ENCODE results near the gene ADGRV1.
"Not testable (repeated sequence)": the region's sequence is repeated elsewhere in the genome, so short reads cannot be mapped to it uniquely, and the experiment has no call there.

Gene ADGRV1

DNA sequence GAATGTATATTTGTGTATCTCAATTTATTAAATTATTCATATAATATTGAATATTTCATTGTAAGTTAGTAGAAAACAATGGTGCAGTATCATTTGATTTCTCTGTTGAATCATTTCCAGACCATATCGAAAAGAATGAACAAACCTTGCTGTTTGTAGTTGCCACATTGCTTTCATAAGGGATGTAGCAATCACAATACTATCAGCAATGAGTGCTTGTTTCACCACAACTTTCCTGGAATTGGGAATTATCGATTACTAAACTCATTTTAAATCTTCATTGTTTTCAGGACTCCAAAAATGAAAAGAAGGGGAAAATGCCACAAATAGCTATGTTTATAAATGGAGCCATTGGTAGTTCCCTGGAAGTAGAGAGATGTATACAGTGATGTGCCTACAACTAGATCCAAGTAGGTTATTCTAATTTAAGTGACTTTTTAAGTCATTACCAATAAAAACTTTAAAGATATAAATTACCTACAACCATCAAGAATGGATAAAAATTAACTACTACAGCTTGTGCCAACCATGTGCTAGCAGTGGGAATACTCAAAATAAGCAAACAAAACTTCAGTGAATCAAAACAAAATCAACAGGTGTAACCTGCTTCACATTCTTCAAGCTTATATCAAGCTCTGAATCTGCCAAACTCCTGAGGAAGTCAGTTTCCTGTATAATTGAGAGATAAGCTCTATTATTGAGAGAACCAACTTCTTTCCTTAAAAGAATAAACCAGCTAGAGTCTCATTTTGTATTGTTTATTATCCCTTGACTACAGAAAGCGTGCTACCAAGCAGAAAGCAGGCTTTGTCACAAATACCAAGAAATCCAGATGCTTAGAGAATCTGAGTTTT is 358.6 kb downstream of the ADGRV1 start:
- H3K27me3 ChIP-seq (replicated peaks; ENCODE audit: control insufficient read depth, insufficient read depth, low read length) = no peaks in the 10 kb centered on the region
- DNase-seq (ENCODE audit: low read depth) = no peak
- no peak overlapping the region for H3K9ac ChIP-seq (ENCODE audit: low read length)
- no peaks in the 10 kb centered on the region for H3K9me3 ChIP-seq (ENCODE audit: control insufficient read depth, low read length)
- H3K4me3 ChIP-seq (ENCODE audit: low read length) = no peak overlapping the region
- H3K4me1 ChIP-seq (ENCODE audit: control insufficient read depth, insufficient read depth, low read length) = no peaks in the 10 kb centered on the region
- no peaks in the 10 kb centered on the region for H3K36me3 ChIP-seq (ENCODE audit: control insufficient read depth, insufficient read depth, low read length, severe bottlenecking)

DNA sequence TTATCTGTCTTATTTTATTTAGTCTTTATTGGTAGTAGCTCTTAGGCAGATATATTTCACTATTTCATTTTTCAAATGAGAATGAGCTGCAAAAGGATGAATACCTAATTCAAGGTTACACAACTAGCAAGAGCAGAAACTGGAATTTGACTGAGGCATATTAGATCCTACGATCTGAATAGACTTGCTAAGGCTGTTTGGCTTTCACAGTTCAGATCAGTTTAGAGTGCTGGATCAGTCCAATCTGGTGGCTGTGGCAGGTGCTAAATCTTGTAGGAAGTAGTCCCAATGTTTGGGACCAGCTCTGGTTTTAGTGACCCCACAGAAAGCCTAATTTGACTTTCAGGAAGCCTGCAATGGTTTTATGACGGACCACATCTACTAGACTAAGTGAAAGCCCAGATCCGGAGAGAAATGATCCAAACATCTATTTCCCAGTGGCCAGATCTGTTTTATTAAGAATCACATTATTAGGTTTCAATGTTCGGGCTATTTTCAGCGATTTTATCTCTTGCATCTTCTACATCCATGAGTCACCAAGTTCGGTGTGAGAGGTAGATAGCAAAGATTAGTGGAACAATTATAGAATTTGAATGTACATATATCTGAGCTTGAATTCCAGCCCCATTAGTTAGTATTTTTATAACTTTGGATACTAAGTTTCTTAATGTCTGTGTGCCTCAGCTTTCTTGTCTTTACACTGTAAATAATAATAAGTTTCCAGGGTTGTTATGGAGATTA is 359.5 kb downstream of the ADGRV1 start:
- no peaks in the 10 kb centered on the region for H3K9me3 ChIP-seq (ENCODE audit: control insufficient read depth, low read length)
- H3K4me3 ChIP-seq (ENCODE audit: low read length) = no peak overlapping the region
- no peak overlapping the region for H3K9ac ChIP-seq (ENCODE audit: low read length)
- H3K4me1 ChIP-seq (ENCODE audit: control insufficient read depth, insufficient read depth, low read length) = no peaks in the 10 kb centered on the region
- no peak for DNase-seq (ENCODE audit: low read depth)
- no peaks in the 10 kb centered on the region for H3K27me3 ChIP-seq (replicated peaks; ENCODE audit: control insufficient read depth, insufficient read depth, low read length)
- H3K36me3 ChIP-seq (ENCODE audit: control insufficient read depth, insufficient read depth, low read length, severe bottlenecking) = no peaks in the 10 kb centered on the region

DNA sequence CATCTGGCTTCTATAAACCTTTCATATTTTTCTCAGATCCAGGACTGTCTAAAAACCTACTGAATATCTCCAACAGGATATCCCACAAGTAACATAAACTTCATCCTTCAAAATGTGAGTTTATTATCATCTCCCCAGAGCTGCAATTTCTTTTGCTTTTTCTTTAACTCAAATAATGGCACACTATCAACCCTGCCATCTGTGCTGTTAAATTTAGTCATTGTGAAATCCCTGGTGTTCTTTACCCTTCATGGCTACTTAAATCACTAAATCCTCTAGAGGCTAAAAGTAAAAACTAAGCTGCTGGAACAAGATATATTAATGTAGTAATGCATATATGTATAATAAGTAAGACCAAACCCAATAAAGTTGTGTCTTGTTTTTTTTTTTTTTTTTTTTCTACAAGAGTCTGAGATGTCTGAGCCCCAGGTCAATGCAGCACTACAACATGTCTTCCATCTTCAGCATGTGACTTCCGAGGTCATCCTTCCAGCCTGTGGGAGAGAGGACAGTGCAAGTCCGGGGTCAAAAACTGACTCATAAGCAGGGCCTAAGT is 362.9 kb downstream of the ADGRV1 start:
- H3K4me3 ChIP-seq (ENCODE audit: low read length) = no peak overlapping the region
- H3K9me3 ChIP-seq (ENCODE audit: control insufficient read depth, low read length) = no peaks in the 10 kb centered on the region
- H3K4me1 ChIP-seq (ENCODE audit: control insufficient read depth, insufficient read depth, low read length) = no peaks in the 10 kb centered on the region
- H3K36me3 ChIP-seq (ENCODE audit: control insufficient read depth, insufficient read depth, low read length, severe bottlenecking) = no peaks in the 10 kb centered on the region
- H3K9ac ChIP-seq (ENCODE audit: low read length) = no peak overlapping the region
- peak; percentile 19 for DNase-seq (ENCODE audit: low read depth)
- H3K27me3 ChIP-seq (replicated peaks; ENCODE audit: control insufficient read depth, insufficient read depth, low read length) = no peaks in the 10 kb centered on the region

DNA sequence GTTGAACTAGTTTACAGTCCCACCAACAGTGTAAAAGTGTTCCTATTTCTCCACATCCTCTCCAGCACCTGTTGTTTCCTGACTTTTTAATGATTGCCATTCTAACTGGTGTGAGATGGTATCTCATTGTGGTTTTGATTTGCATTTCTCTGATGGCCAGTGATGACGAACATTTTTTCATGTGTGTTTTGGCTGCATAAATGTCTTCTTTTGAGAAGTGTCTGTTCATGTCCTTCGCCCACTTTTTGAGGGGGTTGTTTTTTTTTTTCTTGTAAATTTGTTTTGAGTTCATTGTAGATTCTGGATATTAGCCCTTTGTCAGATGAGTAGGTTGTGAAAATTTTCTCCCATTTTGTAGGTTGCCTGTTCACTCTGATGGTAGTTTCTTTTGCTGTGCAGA is 365.6 kb downstream of the ADGRV1 start:
- not testable (repeated sequence) for H3K4me1 ChIP-seq (ENCODE audit: control insufficient read depth, insufficient read depth, low read length); H3K9ac ChIP-seq (ENCODE audit: low read length); H3K27me3 ChIP-seq (replicated peaks; ENCODE audit: control insufficient read depth, insufficient read depth, low read length); H3K36me3 ChIP-seq (ENCODE audit: control insufficient read depth, insufficient read depth, low read length, severe bottlenecking); H3K9me3 ChIP-seq (ENCODE audit: control insufficient read depth, low read length); DNase-seq (ENCODE audit: low read depth); H3K4me3 ChIP-seq (ENCODE audit: low read length)

DNA sequence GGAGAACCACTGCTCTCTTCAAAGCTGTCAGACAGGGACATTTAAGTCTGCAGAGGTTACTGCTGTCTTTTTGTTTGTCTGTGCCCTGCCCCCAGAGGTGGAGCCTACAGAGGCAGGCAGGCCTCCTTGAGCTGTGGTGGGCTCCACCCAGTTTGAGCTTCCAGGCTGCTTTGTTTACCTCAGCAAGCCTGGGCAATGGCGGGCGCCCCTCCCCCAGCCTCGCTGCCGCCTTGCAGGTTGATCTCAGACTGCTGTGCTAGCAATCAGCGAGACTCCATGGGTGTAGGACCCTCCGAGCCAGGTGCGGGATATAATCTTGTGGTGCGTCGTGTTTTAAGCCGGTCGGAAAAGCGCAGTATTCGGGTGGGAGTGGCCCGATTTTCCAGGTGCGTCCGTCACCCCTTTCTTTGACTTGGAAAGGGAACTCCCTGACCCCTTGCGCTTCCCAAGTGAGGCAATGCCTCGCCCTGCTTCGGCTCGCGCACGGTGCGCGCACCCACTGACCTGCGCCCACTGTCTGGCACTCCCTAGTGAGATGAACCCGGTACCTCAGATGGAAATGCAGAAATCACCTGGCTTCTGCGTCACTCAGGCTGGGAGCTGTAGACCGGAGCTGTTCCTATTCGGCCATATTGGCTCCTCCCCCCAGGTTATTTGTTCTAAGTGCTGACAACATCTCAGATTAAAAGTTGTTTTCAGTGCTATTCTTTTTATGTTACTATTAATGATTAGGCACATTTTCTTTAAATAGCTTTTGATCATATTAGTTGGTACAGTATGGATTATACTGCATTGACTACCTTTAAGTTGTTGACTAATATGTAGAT is 370.6 kb downstream of the ADGRV1 start:
- H3K4me1 ChIP-seq (ENCODE audit: control insufficient read depth, insufficient read depth, low read length); DNase-seq (ENCODE audit: low read depth); H3K4me3 ChIP-seq (ENCODE audit: low read length): not testable (repeated sequence)

DNA sequence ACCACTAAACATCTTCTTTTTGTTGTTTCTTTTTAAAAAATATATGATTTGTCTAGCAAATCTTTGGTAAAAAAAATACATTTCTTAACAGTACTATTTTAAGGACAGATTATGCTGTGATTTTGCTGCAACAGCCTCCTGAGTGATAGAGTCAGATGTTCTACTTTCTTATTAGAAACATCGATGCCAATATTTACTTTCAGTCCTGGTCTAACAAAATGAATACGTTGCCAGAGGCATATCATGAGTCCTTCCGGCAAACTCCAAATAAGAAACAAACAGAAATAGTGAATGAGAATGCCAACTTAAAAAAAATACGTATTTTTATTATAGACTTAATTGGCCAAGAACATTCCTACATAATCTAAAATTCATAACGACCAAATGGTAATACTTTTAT is 371.5 kb downstream of the ADGRV1 start:
- Histone ChIP-seq H3K36me3 (ENCODE audit: control insufficient read depth, insufficient read depth, low read length, severe bottlenecking) (no peaks in the 10 kb centered on the region), H3K4me3 (ENCODE audit: low read length) (no peak overlapping the region), H3K4me1 (ENCODE audit: control insufficient read depth, insufficient read depth, low read length) (peaks cover 6% of the 10 kb centered on the region), H3K9me3 (ENCODE audit: control insufficient read depth, low read length) (peaks cover 3% of the 10 kb centered on the region), H3K27me3 (replicated peaks; ENCODE audit: control insufficient read depth, insufficient read depth, low read length) (no peaks in the 10 kb centered on the region), H3K9ac (ENCODE audit: low read length) (no peak overlapping the region)
- DNase-seq (ENCODE audit: low read depth) = no peak

More for the DNA sequence above, 370.6 kb downstream of the ADGRV1 start:
- H3K36me3 ChIP-seq (ENCODE audit: control insufficient read depth, insufficient read depth, low read length, severe bottlenecking); H3K9me3 ChIP-seq (ENCODE audit: control insufficient read depth, low read length); H3K27me3 ChIP-seq (replicated peaks; ENCODE audit: control insufficient read depth, insufficient read depth, low read length); H3K9ac ChIP-seq (ENCODE audit: low read length): not testable (repeated sequence)

DNA sequence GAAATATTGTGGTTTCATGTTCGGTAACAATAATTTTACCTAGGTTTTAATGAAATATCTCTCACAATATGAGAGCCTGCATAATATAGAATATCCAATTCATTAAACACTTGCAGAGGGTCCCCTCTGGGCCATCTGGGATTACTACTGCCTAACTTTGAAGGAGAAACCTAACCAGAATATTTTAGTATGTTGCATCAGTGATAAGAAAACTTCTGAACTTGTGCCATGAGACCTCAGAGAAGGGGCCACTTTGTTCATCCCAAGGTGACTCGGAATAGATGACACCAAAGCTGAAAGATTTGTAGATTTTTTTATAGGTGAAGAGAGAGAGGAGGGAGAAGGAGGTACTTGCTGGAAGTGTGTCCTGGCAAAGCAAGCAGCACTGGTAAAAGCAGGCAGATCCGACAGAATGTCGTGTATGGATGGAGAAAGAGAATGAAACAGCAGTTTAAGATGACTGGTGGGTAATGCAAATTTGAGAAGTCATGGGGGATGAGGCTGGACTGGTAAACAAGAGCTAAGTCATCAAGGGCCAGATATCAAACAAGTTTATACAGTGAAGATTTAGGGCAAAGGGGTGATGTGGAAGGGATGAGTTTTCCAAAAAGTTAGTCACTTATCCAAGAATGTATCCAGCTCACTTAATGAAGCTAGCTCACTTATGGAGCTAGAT is 372.3 kb downstream of the ADGRV1 start:
- H3K9me3 ChIP-seq (ENCODE audit: control insufficient read depth, low read length) = peaks cover 3% of the 10 kb centered on the region
- no peaks in the 10 kb centered on the region for H3K36me3 ChIP-seq (ENCODE audit: control insufficient read depth, insufficient read depth, low read length, severe bottlenecking)
- no peak overlapping the region for H3K4me3 ChIP-seq (ENCODE audit: low read length)

DNA sequence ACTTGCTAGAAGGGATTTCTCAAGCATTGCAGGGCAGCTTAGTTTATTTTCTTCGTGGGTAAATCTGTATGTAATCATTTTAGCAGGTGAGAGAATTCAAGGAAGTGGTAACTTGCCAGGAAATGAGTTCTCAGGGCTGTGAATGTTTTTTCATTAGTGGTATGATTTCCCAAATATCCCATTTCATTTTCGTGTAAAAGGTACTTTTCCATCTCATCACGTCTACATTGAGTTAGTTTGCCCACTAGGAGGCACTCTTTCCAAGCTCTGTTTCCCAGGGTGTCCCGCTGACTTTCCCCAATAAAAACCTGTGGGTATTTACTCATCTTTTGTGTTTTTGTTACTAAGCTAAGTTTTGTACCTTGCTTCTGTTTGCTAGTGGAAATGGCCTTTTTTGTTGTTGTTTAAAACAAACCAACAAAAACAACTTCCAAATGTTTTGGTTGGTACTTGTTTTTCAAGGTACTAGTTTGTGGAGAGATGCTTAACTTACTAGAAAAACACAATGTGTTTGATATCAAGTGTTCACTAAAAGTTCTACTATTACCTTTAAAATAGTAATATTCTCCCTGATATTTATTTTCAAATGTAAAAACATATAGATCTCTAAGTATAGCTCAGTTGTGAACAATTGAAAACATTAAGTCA is 373.6 kb downstream of the ADGRV1 start:
- Histone ChIP-seq H3K9ac (ENCODE audit: low read length) (peak overlapping the region; percentile 13), H3K36me3 (ENCODE audit: control insufficient read depth, insufficient read depth, low read length, severe bottlenecking) (no peaks in the 10 kb centered on the region), H3K4me3 (ENCODE audit: low read length) (no peak overlapping the region), H3K4me1 (ENCODE audit: control insufficient read depth, insufficient read depth, low read length) (peaks cover 6% of the 10 kb centered on the region), H3K27me3 (replicated peaks; ENCODE audit: control insufficient read depth, insufficient read depth, low read length) (no peaks in the 10 kb centered on the region), H3K9me3 (ENCODE audit: control insufficient read depth, low read length) (peaks cover 3% of the 10 kb centered on the region)
- DNase-seq (ENCODE audit: low read depth) = peak; percentile 91

More for the DNA sequence above, 372.3 kb downstream of the ADGRV1 start:
- Histone ChIP-seq H3K4me1 (ENCODE audit: control insufficient read depth, insufficient read depth, low read length) (peaks cover 6% of the 10 kb centered on the region), H3K9ac (ENCODE audit: low read length) (no peak overlapping the region), H3K27me3 (replicated peaks; ENCODE audit: control insufficient read depth, insufficient read depth, low read length) (no peaks in the 10 kb centered on the region)
- no peak for DNase-seq (ENCODE audit: low read depth)

DNA sequence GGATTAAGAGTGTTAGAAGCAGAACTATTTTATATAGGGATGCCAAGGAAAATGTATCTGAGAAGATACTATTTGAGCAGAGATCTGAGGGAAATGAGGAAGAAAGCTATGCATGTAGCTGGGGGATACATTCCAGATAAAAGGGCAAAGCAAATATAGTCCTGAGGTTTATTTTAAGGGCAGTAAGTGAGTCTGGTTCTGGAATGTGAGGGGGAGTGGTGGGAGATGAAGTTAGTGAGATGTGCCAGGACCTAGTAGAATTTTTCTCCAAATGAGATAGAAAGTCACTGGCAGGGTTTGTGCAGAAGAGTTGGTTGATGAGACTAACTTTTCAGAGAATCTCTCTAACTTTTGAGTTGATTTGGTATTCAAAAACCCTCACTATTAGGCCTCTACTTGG is 374.7 kb downstream of the ADGRV1 start:
- H3K4me1 ChIP-seq (ENCODE audit: control insufficient read depth, insufficient read depth, low read length) = peaks cover 6% of the 10 kb centered on the region
- H3K4me3 ChIP-seq (ENCODE audit: low read length) = no peak overlapping the region
- H3K27me3 ChIP-seq (replicated peaks; ENCODE audit: control insufficient read depth, insufficient read depth, low read length) = no peaks in the 10 kb centered on the region
- no peak for DNase-seq (ENCODE audit: low read depth)
- no peak overlapping the region for H3K9ac ChIP-seq (ENCODE audit: low read length)
- H3K9me3 ChIP-seq (ENCODE audit: control insufficient read depth, low read length) = peaks cover 3% of the 10 kb centered on the region
- no peaks in the 10 kb centered on the region for H3K36me3 ChIP-seq (ENCODE audit: control insufficient read depth, insufficient read depth, low read length, severe bottlenecking)

DNA sequence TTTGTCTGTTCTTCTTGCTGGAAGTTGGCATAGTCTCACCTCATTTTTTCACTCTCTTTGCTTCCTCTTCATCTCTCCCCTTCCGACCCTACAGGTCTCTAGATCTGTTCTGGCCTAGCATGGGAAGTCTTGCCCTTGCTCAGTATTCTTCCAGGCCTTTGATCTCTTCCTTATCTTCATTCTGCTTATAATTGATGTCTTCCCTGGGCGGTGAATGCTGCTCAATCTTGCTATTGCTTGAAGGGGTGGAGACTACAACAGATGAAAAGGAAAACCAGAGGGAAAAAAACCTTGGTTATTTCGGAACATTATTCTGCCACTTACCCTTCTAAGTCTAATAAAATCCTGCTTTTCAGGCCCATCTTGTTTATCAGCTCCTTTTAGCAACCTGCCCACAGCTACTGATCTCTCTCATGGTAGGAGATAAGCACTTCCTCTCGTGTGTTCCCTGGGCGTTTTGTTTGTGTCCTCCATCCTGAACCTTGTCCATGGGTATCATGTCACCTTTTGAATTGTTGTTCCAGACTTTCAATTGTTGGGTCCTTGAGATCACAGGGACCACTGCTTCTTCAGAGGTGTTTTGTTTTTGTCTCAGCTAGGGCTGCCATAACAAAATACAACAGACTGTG is 375.6 kb downstream of the ADGRV1 start:
- Histone ChIP-seq H3K9ac (ENCODE audit: low read length) (no peak overlapping the region), H3K36me3 (ENCODE audit: control insufficient read depth, insufficient read depth, low read length, severe bottlenecking) (no peaks in the 10 kb centered on the region), H3K4me1 (ENCODE audit: control insufficient read depth, insufficient read depth, low read length) (peaks cover 6% of the 10 kb centered on the region), H3K27me3 (replicated peaks; ENCODE audit: control insufficient read depth, insufficient read depth, low read length) (no peaks in the 10 kb centered on the region), H3K4me3 (ENCODE audit: low read length) (no peak overlapping the region), H3K9me3 (ENCODE audit: control insufficient read depth, low read length) (peaks cover 3% of the 10 kb centered on the region)
- DNase-seq (ENCODE audit: low read depth) = no peak

Data from adipocyte (in vitro differentiated cells).